CD4-positive, alpha-beta T cell (primary cell): ENCODE results near the gene L1CAM. TPM values are rescaled to one million over a fixed set of nuclear protein-coding genes. Genes with fewer than 3 reads are reported as not detected.

Experiments
- ATAC-seq: fragments of 200-7000 bp; cut with Tn5 transposase; one replicate; pipeline ENCODE4 v1.10.0; 2022; ENCODE audit warnings: mild to moderate bottlenecking; ENCODE audit not compliant: poor library complexity
- CTCF ChIA-PET: fragments of 350-600 bp; sonication (Branson Sonifier 250); formaldehyde crosslinking; loops from one replicate; lab custom pipeline; 2021; ENCODE audit warnings: antibody characterized with exemption, inconsistent platforms; lab: Charles Lee
- POLR2A ChIA-PET: fragments of 350-600 bp; sonication (Branson Sonifier 250); formaldehyde crosslinking; loops from one replicate; lab custom pipeline; 2021; ENCODE audit warnings: antibody characterized with exemption, inconsistent platforms; lab: Charles Lee
- DNase-seq, 14 experiments: peaks; one replicate each; pipeline ENCODE4 v3.0.0-alpha.2; 2013 to 2020; ENCODE audit warnings: mixed read lengths in 2 of 14
- H3K27ac ChIP-seq, 2 donors: one replicate each; pipeline versions ENCODE4 v1.5.1 to v1.7.0; 2013; ENCODE audit warnings: low read length in 2 of 2, low read depth in 1 of 2, mild to moderate bottlenecking in 1 of 2
- H3K27me3 ChIP-seq, 2 experiments: 1 replicate in 1 of 2; 2 replicates in 1 of 2; pipeline versions ENCODE4 v1.6.1 to v1.7.0; 2013; ENCODE audit warnings: low read length in 2 of 2, control low read depth in 1 of 2, mild to moderate bottlenecking in 1 of 2, moderate library complexity in 1 of 2; ENCODE audit not compliant: insufficient read depth in 2 of 2, control insufficient read depth in 1 of 2
- H3K36me3 ChIP-seq: one replicate; pipeline ENCODE4 v1.6.1; 2013; ENCODE audit warnings: low read length, control low read depth; ENCODE audit not compliant: insufficient read depth
- H3K4me1 ChIP-seq: one replicate; pipeline ENCODE4 v1.6.1; 2013; ENCODE audit warnings: low read length, control low read depth; ENCODE audit not compliant: insufficient read depth
- H3K4me3 ChIP-seq: one replicate; pipeline ENCODE4 v1.5.1; 2013; ENCODE audit warnings: mild to moderate bottlenecking, low read length, moderate library complexity
- H3K9me3 ChIP-seq, 2 experiments: 1 replicate in 1 of 2; 2 replicates in 1 of 2; pipeline versions ENCODE4 v1.6.1 to v1.7.0; 2013; ENCODE audit warnings: low read length in 2 of 2, mild to moderate bottlenecking in 2 of 2, control low read depth in 1 of 2, moderate library complexity in 1 of 2; ENCODE audit not compliant: control insufficient read depth in 1 of 2, insufficient read depth in 1 of 2
- H3K27ac Mint-ChIP-seq: one replicate; pipeline ENCODE4 v1.8.0; 2020; ENCODE audit warnings: mixed read lengths
- H3K27me3 Mint-ChIP-seq: one replicate; pipeline ENCODE4 v1.8.0; 2021; ENCODE audit warnings: mixed read lengths
- H3K36me3 Mint-ChIP-seq: one replicate; pipeline ENCODE4 v1.8.0; 2021; ENCODE audit warnings: low read depth, mixed read lengths
- H3K4me1 Mint-ChIP-seq: one replicate; pipeline ENCODE4 v1.8.0; 2021; ENCODE audit warnings: low read depth, mixed read lengths
- H3K4me3 Mint-ChIP-seq: one replicate; pipeline ENCODE4 v1.8.0; 2020; ENCODE audit warnings: mild to moderate bottlenecking, mixed read lengths
- H3K9me3 Mint-ChIP-seq: one replicate; pipeline ENCODE4 v1.8.0; 2020; ENCODE audit warnings: mixed read lengths
- intact Hi-C, 2 experiments: fragments of 100-400 bp; cut with DNase I in 1 of 2; cut with micrococcal nuclease in 1 of 2; formaldehyde crosslinking; loops; one replicate each; pipeline versions ENCODE4 v1.15.1 to v1.9.0; 2023 to 2025; cut with DNase I, micrococcal nuclease
- total RNA-seq, 174 experiments: library from RNA in 2 of 174; stranded (reverse) in 2 of 174; gene quantifications; one replicate each; pipeline ENCODE4 v1.2.3 and lab custom pipeline; 2021 to 2026
- TF ChIP-seq, protein P1 (sequence below): fragments of 200-600 bp; IDR thresholded peaks from one replicate; pipeline ENCODE4 v1.8.0; 2022; ENCODE audit warnings: antibody characterized with exemption, mild to moderate bottlenecking

L1CAM gene
- total RNA-seq, 2 experiments from 2014 or later, result 0.89 to 1.2 TPM

DNA sequence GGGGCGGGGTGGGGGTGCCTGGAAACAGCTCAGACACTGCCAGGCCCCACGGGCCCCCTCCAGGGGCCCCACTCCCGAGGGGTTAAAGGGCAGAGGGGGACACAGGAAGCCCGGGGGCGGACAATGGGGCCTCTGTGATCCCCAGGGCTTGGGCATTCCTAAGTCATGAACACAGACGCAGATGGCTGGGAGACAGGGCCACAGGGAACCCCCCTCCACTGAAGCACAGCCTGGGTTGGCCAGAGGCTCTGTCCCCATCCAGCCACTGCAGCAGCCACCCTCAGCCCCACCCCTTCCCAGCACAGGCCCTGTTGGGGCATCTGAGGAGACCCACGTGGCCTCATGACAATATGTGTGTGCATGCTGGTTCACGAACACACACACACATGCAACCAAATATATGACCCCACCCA lies 3.9 kb downstream of the L1CAM start:
- Histone ChIP-seq H3K4me3 (no peak overlapping the region), H3K9me3 (peaks cover 0 to 10% of the 10 kb centered on the region in 2 experiments), H3K27ac (no peak overlapping the region), H3K36me3 (no peaks in the 10 kb centered on the region), H3K4me1 (peaks cover 30% of the 10 kb centered on the region), H3K27me3 (peaks cover 24 to 60% of the 10 kb centered on the region in 2 experiments)
- DNase-seq, result no peak
- no peak overlapping the region for H3K27ac Mint-ChIP-seq
- intact Hi-C loops, result loop anchor here in 1 of 2 experiments (10.0 kb wide), 1 partner anchor 117 kb away; the partner anchor contains the start of gene PLXNB3
- H3K4me1 Mint-ChIP-seq, result peaks cover 15% of the 10 kb centered on the region
- no peaks in the 10 kb centered on the region for H3K36me3 Mint-ChIP-seq
- no peaks in the 10 kb centered on the region for H3K9me3 Mint-ChIP-seq
- TF ChIP-seq, protein P1, sequence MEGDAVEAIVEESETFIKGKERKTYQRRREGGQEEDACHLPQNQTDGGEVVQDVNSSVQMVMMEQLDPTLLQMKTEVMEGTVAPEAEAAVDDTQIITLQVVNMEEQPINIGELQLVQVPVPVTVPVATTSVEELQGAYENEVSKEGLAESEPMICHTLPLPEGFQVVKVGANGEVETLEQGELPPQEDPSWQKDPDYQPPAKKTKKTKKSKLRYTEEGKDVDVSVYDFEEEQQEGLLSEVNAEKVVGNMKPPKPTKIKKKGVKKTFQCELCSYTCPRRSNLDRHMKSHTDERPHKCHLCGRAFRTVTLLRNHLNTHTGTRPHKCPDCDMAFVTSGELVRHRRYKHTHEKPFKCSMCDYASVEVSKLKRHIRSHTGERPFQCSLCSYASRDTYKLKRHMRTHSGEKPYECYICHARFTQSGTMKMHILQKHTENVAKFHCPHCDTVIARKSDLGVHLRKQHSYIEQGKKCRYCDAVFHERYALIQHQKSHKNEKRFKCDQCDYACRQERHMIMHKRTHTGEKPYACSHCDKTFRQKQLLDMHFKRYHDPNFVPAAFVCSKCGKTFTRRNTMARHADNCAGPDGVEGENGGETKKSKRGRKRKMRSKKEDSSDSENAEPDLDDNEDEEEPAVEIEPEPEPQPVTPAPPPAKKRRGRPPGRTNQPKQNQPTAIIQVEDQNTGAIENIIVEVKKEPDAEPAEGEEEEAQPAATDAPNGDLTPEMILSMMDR, result no peak
- peaks cover 22% of the 10 kb centered on the region for H3K27me3 Mint-ChIP-seq
- ChIA-PET CTCF (no interaction called here), POLR2A (no interaction called here)
- no peak overlapping the region for H3K4me3 Mint-ChIP-seq
- ATAC-seq, result no peak

DNA sequence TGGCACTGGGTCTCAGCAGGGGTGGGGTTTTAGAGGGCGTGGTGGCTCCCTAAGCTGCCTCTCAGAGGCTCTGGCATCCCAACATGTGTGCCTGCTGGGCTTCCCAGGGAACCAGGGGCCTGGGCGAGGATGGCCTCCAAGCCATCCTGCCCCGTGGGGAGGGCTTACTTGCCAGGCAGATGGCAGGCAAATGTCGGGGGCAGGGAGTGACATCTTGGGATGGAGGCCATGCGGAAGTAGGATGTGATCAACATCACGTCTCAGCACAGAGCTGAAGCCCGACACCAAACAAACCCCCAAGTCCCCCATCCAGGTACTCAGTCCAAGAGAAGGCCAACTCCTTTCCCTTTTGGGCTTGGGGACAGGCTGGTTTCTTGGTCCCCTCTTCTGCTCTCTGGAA lies 4.7 kb downstream of the L1CAM start:
- peaks cover 15% of the 10 kb centered on the region for H3K4me1 Mint-ChIP-seq
- intact Hi-C loops, result loop anchor here in 1 of 2 experiments (10.0 kb wide), 1 partner anchor 116 kb away; the partner anchor contains the start of gene PLXNB3
- Histone ChIP-seq H3K4me1 (peaks cover 27% of the 10 kb centered on the region), H3K9me3 (peaks cover 0 to 10% of the 10 kb centered on the region in 2 experiments), H3K4me3 (no peak overlapping the region), H3K27me3 (peaks cover 24 to 56% of the 10 kb centered on the region in 2 experiments), H3K27ac (no peak overlapping the region), H3K36me3 (no peaks in the 10 kb centered on the region)
- DNase-seq (no peak), ATAC-seq (no peak)
- no peaks in the 10 kb centered on the region for H3K9me3 Mint-ChIP-seq
- H3K36me3 Mint-ChIP-seq, result no peaks in the 10 kb centered on the region
- H3K27ac Mint-ChIP-seq, result no peak overlapping the region
- no peak overlapping the region for H3K4me3 Mint-ChIP-seq
- ChIA-PET POLR2A (no interaction called here), CTCF (no interaction called here)
- TF ChIP-seq, protein P1, result no peak
- peaks cover 24% of the 10 kb centered on the region for H3K27me3 Mint-ChIP-seq

DNA sequence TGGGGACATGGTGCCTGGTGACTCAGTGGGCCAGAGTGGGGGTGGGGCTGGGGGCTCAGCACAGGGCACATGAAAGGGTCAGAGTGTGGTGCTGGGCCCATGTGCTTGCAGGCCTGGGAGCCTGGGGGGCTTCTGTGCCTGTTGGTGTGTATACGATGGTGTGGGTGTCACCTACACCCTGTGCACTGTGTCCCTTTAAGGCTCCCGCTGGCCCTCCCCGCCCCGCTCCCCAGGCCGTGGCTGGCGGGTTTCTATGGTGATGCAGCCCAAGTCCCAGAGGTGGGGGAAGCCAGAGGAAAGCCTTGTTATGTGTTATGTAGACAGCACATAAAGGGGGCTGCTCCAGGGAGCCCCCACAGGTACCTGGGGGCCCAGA lies 5.5 kb downstream of the L1CAM start:
- Histone ChIP-seq H3K27ac (no peak overlapping the region), H3K9me3 (peaks cover 0 to 9% of the 10 kb centered on the region in 2 experiments), H3K4me1 (peaks cover 22% of the 10 kb centered on the region), H3K4me3 (no peak overlapping the region), H3K36me3 (no peaks in the 10 kb centered on the region), H3K27me3 (peaks cover 23 to 54% of the 10 kb centered on the region in 2 experiments)
- Mint-ChIP-seq H3K27ac (no peak overlapping the region), H3K4me3 (no peak overlapping the region), H3K9me3 (no peaks in the 10 kb centered on the region), H3K4me1 (peaks cover 15% of the 10 kb centered on the region), H3K27me3 (peaks cover 28% of the 10 kb centered on the region), H3K36me3 (no peaks in the 10 kb centered on the region)
- ChIA-PET CTCF (no interaction called here), POLR2A (no interaction called here)
- DNase-seq (no peak), ATAC-seq (no peak)
- intact Hi-C loops, result loop anchor here in 1 of 2 experiments (10.0 kb wide), 1 partner anchor 116 kb away; the partner anchor contains the start of gene PLXNB3
- TF ChIP-seq, protein P1, result no peak
